Mononuclear cell (primary cell): ENCODE results near the gene GPR61. TPM values are rescaled to one million over a fixed set of nuclear protein-coding genes. Genes with fewer than 3 reads are reported as not detected.

Experiments used
- H3K27me3 ChIP-seq: 2 replicates; pipeline ENCODE4 v1.6.0; 2011; ENCODE audit warnings: low read length, control low read depth; ENCODE audit not compliant: insufficient read depth
- H3K4me1 ChIP-seq: 2 replicates; pipeline ENCODE4 v1.5.1; 2011; ENCODE audit warnings: mild to moderate bottlenecking, low read length, control low read depth; ENCODE audit not compliant: insufficient read depth
- H3K4me3 ChIP-seq: 2 replicates; pipeline ENCODE4 v1.5.1; 2011; ENCODE audit warnings: mild to moderate bottlenecking, low read length, moderate library complexity
- H3K9me3 ChIP-seq: 2 replicates; pipeline ENCODE4 v1.5.1; 2011; ENCODE audit warnings: low read depth, mild to moderate bottlenecking, control low read depth, low read length
- total RNA-seq: library from RNA; depleted of rRNA; stranded (reverse); fragments of >200 nt; gene quantifications from one replicate; pipeline ENCODE4 v1.2.3, GENCODE V29; 2012

The GPR61 gene
- total RNA-seq, 1 donor: 0.94 TPM

GRCh38 chr1:109527098-109527811, 12.4 kb upstream of the GPR61 start:
- H3K27me3 ChIP-seq: no peaks in the 10 kb centered on the region
- H3K9me3 ChIP-seq: no peaks in the 10 kb centered on the region
- no peak overlapping the region for H3K4me3 ChIP-seq
- peaks cover 12% of the 10 kb centered on the region for H3K4me1 ChIP-seq

- Histone ChIP-seq H3K9me3 (no peaks in the 10 kb centered on the region), H3K4me1 (peaks cover 19% of the 10 kb centered on the region), H3K27me3 (no peaks in the 10 kb centered on the region), H3K4me3 (no peak overlapping the region)
Measured at GRCh38 chr1:109527846-109528695, 11.6 kb upstream of the GPR61 start.

GRCh38 chr1:109528712-109529111, 11.0 kb upstream of the GPR61 start:
- Histone ChIP-seq H3K27me3 (no peaks in the 10 kb centered on the region), H3K9me3 (no peaks in the 10 kb centered on the region), H3K4me3 (no peak overlapping the region), H3K4me1 (peaks cover 19% of the 10 kb centered on the region)

- no peaks in the 10 kb centered on the region for H3K9me3 ChIP-seq
- H3K4me3 ChIP-seq: no peak overlapping the region
- H3K4me1 ChIP-seq: peaks cover 19% of the 10 kb centered on the region
- H3K27me3 ChIP-seq: no peaks in the 10 kb centered on the region
Measured at GRCh38 chr1:109529881-109530456, 9.7 kb upstream of the GPR61 start.

DNA sequence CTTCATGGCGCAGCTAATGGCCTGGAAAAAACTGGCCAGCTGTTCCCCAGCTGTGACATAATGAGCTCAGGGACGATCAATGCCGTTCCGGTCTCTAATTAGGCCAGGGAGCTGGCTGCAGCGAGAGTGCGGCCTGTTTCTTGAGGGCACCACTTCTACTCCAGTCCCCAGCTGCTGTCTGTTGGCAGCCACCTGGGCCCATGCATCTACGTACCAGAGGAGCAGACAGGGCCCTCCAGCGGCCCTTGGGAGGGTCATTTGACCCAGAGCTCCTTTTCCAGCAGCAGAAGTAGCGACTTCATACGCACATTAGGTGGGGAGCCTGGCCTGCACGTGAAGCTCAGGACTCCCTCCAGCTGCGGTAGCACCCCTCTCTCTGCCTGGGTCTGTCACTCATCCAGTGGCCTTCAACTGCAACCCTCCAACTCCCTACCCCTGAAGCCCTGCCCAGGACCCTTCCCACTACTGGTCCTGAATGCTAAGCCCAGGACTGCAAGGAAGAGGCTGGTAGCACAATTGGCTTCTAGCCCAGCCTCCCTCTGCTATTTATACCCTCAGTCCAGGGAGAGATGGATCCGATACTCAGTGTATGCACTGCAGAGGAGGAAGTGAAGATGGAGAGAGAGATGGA, 9.1 kb upstream of the GPR61 start:
- H3K27me3 ChIP-seq: no peaks in the 10 kb centered on the region
- no peaks in the 10 kb centered on the region for H3K9me3 ChIP-seq
- peaks cover 19% of the 10 kb centered on the region for H3K4me1 ChIP-seq
- H3K4me3 ChIP-seq: no peak overlapping the region

- Histone ChIP-seq H3K27me3 (no peaks in the 10 kb centered on the region), H3K9me3 (no peaks in the 10 kb centered on the region), H3K4me3 (no peak overlapping the region), H3K4me1 (peaks cover 19% of the 10 kb centered on the region)
Measured at GRCh38 chr1:109531380-109531779, 8.3 kb upstream of the GPR61 start.

- Histone ChIP-seq H3K9me3 (no peaks in the 10 kb centered on the region), H3K4me3 (no peak overlapping the region), H3K27me3 (no peaks in the 10 kb centered on the region), H3K4me1 (peaks cover 19% of the 10 kb centered on the region)
Measured at GRCh38 chr1:109531826-109532364, 7.8 kb upstream of the GPR61 start.

- Histone ChIP-seq H3K27me3 (no peaks in the 10 kb centered on the region), H3K4me3 (no peak overlapping the region), H3K4me1 (peaks cover 19% of the 10 kb centered on the region), H3K9me3 (no peaks in the 10 kb centered on the region)
Measured at GRCh38 chr1:109532365-109533136, 7.1 kb upstream of the GPR61 start.

- no peak overlapping the region for H3K4me3 ChIP-seq
- H3K4me1 ChIP-seq: peaks cover 19% of the 10 kb centered on the region
- H3K9me3 ChIP-seq: no peaks in the 10 kb centered on the region
- H3K27me3 ChIP-seq: no peaks in the 10 kb centered on the region
Measured at GRCh38 chr1:109534307-109534858, 5.3 kb upstream of the GPR61 start.

GRCh38 chr1:109535481-109535880, 4.2 kb upstream of the GPR61 start:
- Histone ChIP-seq H3K27me3 (no peaks in the 10 kb centered on the region), H3K4me1 (peaks cover 19% of the 10 kb centered on the region), H3K9me3 (no peaks in the 10 kb centered on the region), H3K4me3 (no peak overlapping the region)

- H3K27me3 ChIP-seq: no peaks in the 10 kb centered on the region
- no peak overlapping the region for H3K4me3 ChIP-seq
- H3K4me1 ChIP-seq: peaks cover 19% of the 10 kb centered on the region
- no peaks in the 10 kb centered on the region for H3K9me3 ChIP-seq
Measured at GRCh38 chr1:109535971-109536491, 3.6 kb upstream of the GPR61 start.

- H3K4me3 ChIP-seq: no peak overlapping the region
- H3K4me1 ChIP-seq: peaks cover 3% of the 10 kb centered on the region
- H3K27me3 ChIP-seq: no peaks in the 10 kb centered on the region
- H3K9me3 ChIP-seq: no peaks in the 10 kb centered on the region
Measured at GRCh38 chr1:109537450-109538178, 2.1 kb upstream of the GPR61 start.

- H3K4me1 ChIP-seq: no peaks in the 10 kb centered on the region
- no peaks in the 10 kb centered on the region for H3K9me3 ChIP-seq
- no peaks in the 10 kb centered on the region for H3K27me3 ChIP-seq
- no peak overlapping the region for H3K4me3 ChIP-seq
Measured at GRCh38 chr1:109538827-109539555, 681 bp upstream of the GPR61 start.
